Neural cell (in vitro differentiated cells): Measurements from ENCODE around the gene ZNF624.

Experiments
- EP300 ChIP-seq: fragments of 450-650 bp; conservative IDR thresholded peaks from 2 replicates; pipeline ENCODE4 v1.6.1; 2014; ENCODE audit warnings: antibody characterized with exemption, mild to moderate bottlenecking, moderate library complexity; ENCODE audit not compliant: poor library complexity, severe bottlenecking
- TF ChIP-seq, protein P1 (sequence below): fragments of 450-650 bp; IDR thresholded peaks from 2 replicates; pipeline ENCODE4 v1.5.1; 2014; ENCODE audit warnings: antibody characterized with exemption, mild to moderate bottlenecking, moderate library complexity; ENCODE audit not compliant: poor library complexity, severe bottlenecking
- TF ChIP-seq, protein P2 (sequence below): IDR thresholded peaks from 2 replicates; pipeline ENCODE4 v1.6.1; 2012; ENCODE audit warnings: borderline replicate concordance

DNA sequence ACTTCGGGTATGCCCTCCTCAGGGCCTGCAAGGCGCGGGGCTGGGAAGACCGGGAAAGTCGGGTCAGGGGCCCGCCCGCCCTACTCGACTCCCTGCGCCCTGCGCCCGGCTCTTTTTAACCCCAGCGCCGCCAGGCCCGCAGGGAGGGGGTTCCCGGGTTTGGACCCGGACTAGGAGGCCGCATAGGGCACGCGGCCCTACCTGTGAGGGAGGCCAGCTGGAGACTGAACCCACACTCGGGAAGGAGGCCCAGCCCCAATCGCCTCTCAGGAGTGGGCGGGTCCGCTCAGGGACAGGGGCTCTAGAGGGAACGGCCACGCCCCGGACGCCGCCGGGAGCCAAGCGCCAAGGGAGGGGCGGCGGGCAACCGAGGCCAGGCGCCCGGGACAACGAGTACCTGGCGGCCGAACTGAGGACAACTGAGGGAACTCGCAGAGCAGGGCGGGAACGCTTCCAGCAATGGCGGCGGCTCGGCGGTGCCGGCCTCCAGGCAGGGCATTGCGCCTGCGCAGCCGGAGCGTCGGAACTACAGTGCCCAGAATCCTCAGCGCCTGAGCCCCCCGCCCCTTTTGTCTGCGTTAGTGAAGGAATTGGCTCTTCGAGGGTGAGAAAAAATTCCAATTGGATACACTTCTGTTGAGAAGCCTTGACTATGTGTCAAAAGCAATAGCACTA, at the start of gene ZNF624:
- TF ChIP-seq, protein P1, sequence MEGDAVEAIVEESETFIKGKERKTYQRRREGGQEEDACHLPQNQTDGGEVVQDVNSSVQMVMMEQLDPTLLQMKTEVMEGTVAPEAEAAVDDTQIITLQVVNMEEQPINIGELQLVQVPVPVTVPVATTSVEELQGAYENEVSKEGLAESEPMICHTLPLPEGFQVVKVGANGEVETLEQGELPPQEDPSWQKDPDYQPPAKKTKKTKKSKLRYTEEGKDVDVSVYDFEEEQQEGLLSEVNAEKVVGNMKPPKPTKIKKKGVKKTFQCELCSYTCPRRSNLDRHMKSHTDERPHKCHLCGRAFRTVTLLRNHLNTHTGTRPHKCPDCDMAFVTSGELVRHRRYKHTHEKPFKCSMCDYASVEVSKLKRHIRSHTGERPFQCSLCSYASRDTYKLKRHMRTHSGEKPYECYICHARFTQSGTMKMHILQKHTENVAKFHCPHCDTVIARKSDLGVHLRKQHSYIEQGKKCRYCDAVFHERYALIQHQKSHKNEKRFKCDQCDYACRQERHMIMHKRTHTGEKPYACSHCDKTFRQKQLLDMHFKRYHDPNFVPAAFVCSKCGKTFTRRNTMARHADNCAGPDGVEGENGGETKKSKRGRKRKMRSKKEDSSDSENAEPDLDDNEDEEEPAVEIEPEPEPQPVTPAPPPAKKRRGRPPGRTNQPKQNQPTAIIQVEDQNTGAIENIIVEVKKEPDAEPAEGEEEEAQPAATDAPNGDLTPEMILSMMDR, result no peak
- peak; percentile 3 for TF ChIP-seq EP300
- TF ChIP-seq, protein P2, sequence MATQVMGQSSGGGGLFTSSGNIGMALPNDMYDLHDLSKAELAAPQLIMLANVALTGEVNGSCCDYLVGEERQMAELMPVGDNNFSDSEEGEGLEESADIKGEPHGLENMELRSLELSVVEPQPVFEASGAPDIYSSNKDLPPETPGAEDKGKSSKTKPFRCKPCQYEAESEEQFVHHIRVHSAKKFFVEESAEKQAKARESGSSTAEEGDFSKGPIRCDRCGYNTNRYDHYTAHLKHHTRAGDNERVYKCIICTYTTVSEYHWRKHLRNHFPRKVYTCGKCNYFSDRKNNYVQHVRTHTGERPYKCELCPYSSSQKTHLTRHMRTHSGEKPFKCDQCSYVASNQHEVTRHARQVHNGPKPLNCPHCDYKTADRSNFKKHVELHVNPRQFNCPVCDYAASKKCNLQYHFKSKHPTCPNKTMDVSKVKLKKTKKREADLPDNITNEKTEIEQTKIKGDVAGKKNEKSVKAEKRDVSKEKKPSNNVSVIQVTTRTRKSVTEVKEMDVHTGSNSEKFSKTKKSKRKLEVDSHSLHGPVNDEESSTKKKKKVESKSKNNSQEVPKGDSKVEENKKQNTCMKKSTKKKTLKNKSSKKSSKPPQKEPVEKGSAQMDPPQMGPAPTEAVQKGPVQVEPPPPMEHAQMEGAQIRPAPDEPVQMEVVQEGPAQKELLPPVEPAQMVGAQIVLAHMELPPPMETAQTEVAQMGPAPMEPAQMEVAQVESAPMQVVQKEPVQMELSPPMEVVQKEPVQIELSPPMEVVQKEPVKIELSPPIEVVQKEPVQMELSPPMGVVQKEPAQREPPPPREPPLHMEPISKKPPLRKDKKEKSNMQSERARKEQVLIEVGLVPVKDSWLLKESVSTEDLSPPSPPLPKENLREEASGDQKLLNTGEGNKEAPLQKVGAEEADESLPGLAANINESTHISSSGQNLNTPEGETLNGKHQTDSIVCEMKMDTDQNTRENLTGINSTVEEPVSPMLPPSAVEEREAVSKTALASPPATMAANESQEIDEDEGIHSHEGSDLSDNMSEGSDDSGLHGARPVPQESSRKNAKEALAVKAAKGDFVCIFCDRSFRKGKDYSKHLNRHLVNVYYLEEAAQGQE, result peak; percentile 57
